Suprapubic skin (tissue), 4 donors: ENCODE data around the gene CPEB3. TPM values are rescaled to one million over a fixed set of nuclear protein-coding genes. Genes with fewer than 3 reads are reported as not detected.
A peak's percentile ranks its signal among the peaks of the same experiment; 100 is the strongest.
"Not testable (repeated sequence)": the region's sequence is repeated elsewhere in the genome, so short reads cannot be mapped to it uniquely, and the experiment has no call there.

Experiments used
- DNase-seq, 2 donors: peaks; one replicate each; pipeline ENCODE4 v3.0.0-alpha.2; 2019; ENCODE audit warnings: low spot score in 2 of 2
- H3K27ac ChIP-seq: fragments of 200-600 bp; sonication (generic); one replicate; pipeline ENCODE4 v1.5.1; 2019
- H3K27me3 ChIP-seq: fragments of 200-600 bp; sonication (generic); one replicate; pipeline ENCODE4 v1.5.1; 2019
- H3K36me3 ChIP-seq: fragments of 200-600 bp; sonication (generic); one replicate; pipeline ENCODE4 v1.5.1; 2019
- H3K4me1 ChIP-seq: fragments of 200-600 bp; sonication (generic); one replicate; pipeline ENCODE4 v1.5.1; 2019
- H3K4me3 ChIP-seq: fragments of 200-600 bp; sonication (generic); one replicate; pipeline ENCODE4 v1.5.1; 2019; ENCODE audit warnings: mild to moderate bottlenecking
- H3K9me3 ChIP-seq: fragments of 200-600 bp; sonication (generic); one replicate; pipeline ENCODE4 v1.5.1; 2019
- CTCF ChIP-seq, 2 donors: fragments of 200-600 bp in 1 of 2; fragments of 450-650 bp in 1 of 2; sonication (generic) in 1 of 2; IDR thresholded peaks; one replicate each; pipeline ENCODE4 v1.5.1; 2016 to 2019; ENCODE audit warnings: antibody characterized with exemption in 2 of 2, mild to moderate bottlenecking in 1 of 2, moderate library complexity in 1 of 2
- EP300 ChIP-seq: sonication (generic); formaldehyde crosslinking; IDR thresholded peaks from one replicate; pipeline ENCODE4 v1.6.1; 2017; ENCODE audit warnings: antibody characterized with exemption
- POLR2A ChIP-seq, 2 donors: fragments of 450-650 bp; IDR thresholded peaks; one replicate each; pipeline ENCODE4 v1.6.1; 2017; ENCODE audit warnings: antibody characterized with exemption in 2 of 2, mild to moderate bottlenecking in 2 of 2, moderate library complexity in 2 of 2
- POLR2AphosphoS5 ChIP-seq, 3 donors: sonication (generic); formaldehyde crosslinking; IDR thresholded peaks; one replicate each; pipeline ENCODE4 v1.6.1; 2017; ENCODE audit warnings: antibody characterized with exemption in 3 of 3
- WGBS: methylation state at CpG from one replicate; pipeline ENCODE4 v1.1.5; 2018; 5-methylcytosine and 5-hydroxymethylcytosine counted together
- total RNA-seq, 4 donors: library from RNA; depleted of rRNA; stranded (reverse); fragments of >200 nt; gene quantifications; one replicate each; pipeline ENCODE4 v1.1.0, GENCODE V29; 2016

CPEB3 gene
- total RNA-seq, 4 donors from 2014 or later: 7.8 to 19.2 (median 10.4) TPM

GRCh38 chr10:92222603-92223262 lies 68.1 kb downstream of the CPEB3 start:
- no peaks in the 10 kb centered on the region for H3K4me1 ChIP-seq
- DNase-seq: no peak
- H3K27ac ChIP-seq: no peak overlapping the region
- H3K36me3 ChIP-seq: no peaks in the 10 kb centered on the region
- no peak overlapping the region for H3K4me3 ChIP-seq
- 52% methylated on average over 1 of the region's 1 CpG for WGBS
- no peaks in the 10 kb centered on the region for H3K9me3 ChIP-seq
- TF ChIP-seq POLR2AphosphoS5 (IDR thresholded peaks at IDR 0.05) (no peak), CTCF (IDR thresholded peaks at IDR 0.05) (no peak), POLR2A (IDR thresholded peaks at IDR 0.05) (no peak), EP300 (no peak)
- H3K27me3 ChIP-seq: no peaks in the 10 kb centered on the region

- no peak for DNase-seq
- no peak overlapping the region for H3K4me3 ChIP-seq
- peaks cover 4% of the 10 kb centered on the region for H3K36me3 ChIP-seq
- H3K4me1 ChIP-seq: no peaks in the 10 kb centered on the region
- TF ChIP-seq POLR2A (IDR thresholded peaks at IDR 0.05): no peak
- H3K27ac ChIP-seq: no peak overlapping the region
- no peaks in the 10 kb centered on the region for H3K27me3 ChIP-seq
- WGBS: 74% methylated on average over 6 of the region's 6 CpGs
- no peaks in the 10 kb centered on the region for H3K9me3 ChIP-seq
Measured at GRCh38 chr10:92219559-92219958, 71.3 kb downstream of the CPEB3 start.

- Histone ChIP-seq H3K27ac (no peak overlapping the region), H3K4me3 (no peak overlapping the region), H3K4me1 (no peaks in the 10 kb centered on the region), H3K9me3 (no peaks in the 10 kb centered on the region), H3K36me3 (peaks cover 4% of the 10 kb centered on the region), H3K27me3 (no peaks in the 10 kb centered on the region)
- no peak for DNase-seq
- WGBS: 96% methylated on average over 3 of the region's 3 CpGs
- TF ChIP-seq CTCF (IDR thresholded peaks at IDR 0.05) (no peak), POLR2AphosphoS5 (IDR thresholded peaks at IDR 0.05) (no peak), POLR2A (IDR thresholded peaks at IDR 0.05) (no peak), EP300 (no peak)
Measured at GRCh38 chr10:92218569-92218968, 72.3 kb downstream of the CPEB3 start.

GRCh38 chr10:92216608-92217007 lies 74.3 kb downstream of the CPEB3 start:
- DNase-seq, H3K4me3 ChIP-seq, H3K4me1 ChIP-seq, H3K9me3 ChIP-seq, H3K36me3 ChIP-seq, H3K27me3 ChIP-seq, H3K27ac ChIP-seq: not testable (repeated sequence)
- peak in 1 of 2 donors; percentile 11 for TF ChIP-seq CTCF (IDR thresholded peaks at IDR 0.05)
- WGBS: 83% methylated on average over 12 of the region's 12 CpGs

GRCh38 chr10:92215222-92215621 lies 75.7 kb downstream of the CPEB3 start:
- DNase-seq, H3K9me3 ChIP-seq, H3K4me1 ChIP-seq, H3K4me3 ChIP-seq, H3K27ac ChIP-seq, H3K36me3 ChIP-seq, H3K27me3 ChIP-seq: not testable (repeated sequence)
- WGBS: 95% methylated on average over 9 of the region's 9 CpGs

- Histone ChIP-seq H3K36me3 (peaks cover 4% of the 10 kb centered on the region), H3K27me3 (no peaks in the 10 kb centered on the region), H3K27ac (no peak overlapping the region), H3K4me1 (peaks cover 24% of the 10 kb centered on the region), H3K4me3 (no peak overlapping the region), H3K9me3 (no peaks in the 10 kb centered on the region)
- TF ChIP-seq CTCF (IDR thresholded peaks at IDR 0.05) (no peak), POLR2AphosphoS5 (IDR thresholded peaks at IDR 0.05) (no peak), POLR2A (IDR thresholded peaks at IDR 0.05) (no peak), EP300 (no peak)
- WGBS: 88% methylated on average over 2 of the region's 2 CpGs
- DNase-seq: no peak
Measured at GRCh38 chr10:92213049-92213448, 77.8 kb downstream of the CPEB3 start.
